Measurements from ENCODE around the gene PHF11.
"Not testable (repeated sequence)": the region's sequence is repeated elsewhere in the genome, so short reads cannot be mapped to it uniquely, and the experiment has no call there.

PHF11 gene

DNA sequence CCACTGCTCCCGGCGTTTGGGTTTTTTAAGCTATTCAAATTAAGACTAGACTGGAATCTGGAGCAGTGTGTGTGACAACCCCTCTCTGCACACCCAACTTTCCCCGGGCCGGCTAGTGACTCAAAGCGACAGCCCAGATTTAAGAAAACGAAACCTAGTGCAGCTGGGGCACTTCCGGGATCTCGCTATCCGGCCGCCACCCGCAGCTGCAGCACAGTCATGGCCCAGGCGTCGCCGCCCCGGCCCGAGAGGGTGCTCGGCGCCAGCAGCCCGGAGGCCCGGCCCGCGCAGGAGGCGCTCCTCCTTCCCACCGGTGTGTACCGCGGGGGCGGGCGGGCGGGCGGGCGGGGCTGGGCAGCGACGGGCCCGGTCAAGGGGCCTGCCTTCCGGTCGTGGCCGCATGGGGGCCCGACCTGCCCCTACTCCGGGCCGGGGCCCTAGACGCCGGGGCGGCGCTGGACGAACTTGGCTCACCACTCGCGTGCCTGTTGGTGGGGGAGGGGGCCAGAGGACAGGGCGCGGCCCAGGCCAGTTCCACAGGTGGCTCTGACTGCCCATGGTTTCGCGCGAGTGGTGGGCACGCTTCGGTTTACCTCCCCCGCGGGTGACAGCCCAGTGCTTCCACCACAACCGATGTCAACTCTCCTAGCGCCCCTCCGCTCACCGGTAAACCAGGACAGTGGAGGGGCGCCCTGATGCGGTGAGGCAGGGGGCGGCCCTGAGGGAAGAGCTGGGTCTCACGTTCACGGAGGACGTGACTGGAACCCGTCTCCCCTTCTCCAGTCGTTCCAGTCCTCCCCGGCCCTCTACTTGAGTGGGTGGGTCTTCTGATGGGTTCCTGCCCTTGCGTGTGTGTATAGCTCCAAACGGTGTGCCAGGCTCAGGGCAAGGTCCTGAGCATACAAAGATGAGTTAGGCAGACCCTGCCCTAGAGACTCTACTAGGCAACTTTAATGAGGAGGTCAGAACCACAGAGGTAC, at the start of gene PHF11:
Gene PHF11 (plus strand): TSS at position 171 of the 980 bp plus-strand sequence. CDS start 49 bp downstream, at position 220.
- DNase-seq: peak in 1 of 2 experiments; percentile 78

DNA sequence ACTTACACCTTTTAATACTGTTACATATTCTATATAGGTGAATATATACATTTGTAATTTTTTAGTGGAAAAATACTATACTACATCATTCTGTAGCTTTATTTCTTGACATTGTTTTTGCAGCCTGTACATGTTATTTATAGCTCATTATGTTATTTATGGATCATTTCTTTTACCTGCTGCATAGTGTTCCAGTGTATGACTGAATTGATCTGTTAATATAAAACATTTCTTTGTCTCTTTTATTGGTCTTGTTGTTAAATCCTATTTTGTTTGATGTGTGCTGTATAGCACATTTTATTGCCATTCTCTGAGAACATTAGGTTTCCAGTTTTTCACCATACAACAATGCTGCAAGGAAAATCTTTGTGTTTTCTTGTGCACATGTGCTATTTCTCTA, 49.3 kb upstream of the PHF11 start:
- no peak for DNase-seq

DNA sequence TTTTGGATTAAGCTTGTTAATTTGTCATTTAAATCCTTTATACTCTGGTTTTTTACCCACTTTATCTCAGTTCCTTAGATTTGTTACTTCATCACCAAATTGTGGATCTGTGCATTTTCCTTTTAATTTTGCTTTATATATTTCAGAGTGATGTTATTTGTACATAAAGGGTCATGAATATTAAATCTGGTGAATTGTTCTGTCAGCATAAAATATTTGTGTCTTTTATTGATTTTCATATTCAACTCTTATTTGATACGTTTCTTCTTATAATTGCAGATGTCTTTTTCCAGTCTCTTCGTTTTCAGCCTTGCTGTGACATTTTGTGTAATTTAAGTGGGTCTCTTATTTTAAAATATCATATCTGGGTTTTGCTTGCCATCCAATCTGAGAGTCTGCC, 47.0 kb upstream of the PHF11 start:
- DNase-seq: no peak

DNA sequence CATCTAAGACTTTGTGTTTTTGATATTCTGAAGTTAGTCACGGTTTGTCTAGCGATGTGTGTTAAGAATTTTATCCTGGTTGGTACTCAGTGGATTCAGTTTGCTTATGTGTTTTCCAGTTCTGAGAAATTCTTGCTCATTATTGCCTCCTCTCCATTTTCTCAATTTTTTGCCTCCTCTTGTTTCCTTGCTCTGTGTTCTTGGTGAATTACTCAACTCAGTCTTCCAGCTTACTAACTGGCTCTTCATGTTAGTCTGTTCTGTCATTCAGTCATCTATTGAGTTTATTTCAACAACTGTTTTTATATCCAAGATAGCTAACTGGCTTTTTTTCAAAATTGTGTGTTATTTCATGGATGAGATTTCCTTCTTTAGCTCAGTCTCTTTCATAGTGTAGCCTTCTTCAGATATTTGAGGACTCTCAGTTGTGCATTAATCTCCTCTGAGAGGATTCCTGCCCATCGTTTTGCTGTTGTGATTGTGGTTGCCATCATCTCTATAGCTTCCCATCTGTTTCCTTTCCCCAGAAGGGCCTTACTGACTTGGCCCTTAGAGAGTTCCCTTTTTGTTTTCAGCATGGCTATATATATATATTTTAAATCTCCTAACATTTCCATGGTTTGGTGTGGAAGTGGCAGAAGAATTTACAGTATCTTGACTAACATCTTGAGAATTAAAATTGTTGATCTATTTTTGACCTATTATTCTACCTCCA, 45.5 kb upstream of the PHF11 start:
- no peak for DNase-seq

- DNase-seq: no peak
These were observed 42.9 kb upstream of the PHF11 start for GRCh38 chr13:49452725-49453457.

- no peak for DNase-seq
These were observed 42.3 kb upstream of the PHF11 start for GRCh38 chr13:49453465-49453864.

GRCh38 chr13:49454388-49455006, 41.3 kb upstream of the PHF11 start:
- DNase-seq: peak in 1 of 2 experiments; percentile 29

GRCh38 chr13:49455007-49455398, 40.8 kb upstream of the PHF11 start:
- no peak for DNase-seq

- no peak for DNase-seq
These were observed 39.6 kb upstream of the PHF11 start for GRCh38 chr13:49456156-49456555.

DNA sequence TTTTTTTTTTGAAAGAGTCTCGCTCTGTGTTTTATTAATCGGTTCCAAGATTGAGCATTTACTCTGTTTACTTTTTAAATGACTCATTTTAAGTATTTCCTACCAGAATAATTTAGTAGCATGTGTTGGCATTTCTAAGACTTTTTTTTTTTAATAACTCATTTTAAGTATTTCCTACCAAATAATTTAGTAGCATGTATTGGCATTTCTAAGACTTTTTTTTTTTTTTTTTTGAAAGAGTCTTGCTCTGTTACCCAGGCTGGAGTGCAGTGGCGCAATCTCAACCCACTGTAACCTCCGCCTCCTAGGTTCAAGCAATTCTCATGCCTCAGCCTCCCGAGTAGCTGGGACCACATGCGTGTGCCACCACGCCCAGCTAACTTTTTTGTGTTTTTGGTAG, 38.5 kb upstream of the PHF11 start:
- no peak for DNase-seq

- no peak for DNase-seq
These were observed 36.2 kb upstream of the PHF11 start for GRCh38 chr13:49459580-49459979.

- DNase-seq: no peak
These were observed 31.7 kb upstream of the PHF11 start for GRCh38 chr13:49464085-49464484.

GRCh38 chr13:49464621-49465325, 31.0 kb upstream of the PHF11 start:
- no peak for DNase-seq

- no peak for DNase-seq
These were observed 29.4 kb upstream of the PHF11 start for GRCh38 chr13:49466292-49466838.

GRCh38 chr13:49472186-49472585, 23.6 kb upstream of the PHF11 start:
- DNase-seq: no peak

DNA sequence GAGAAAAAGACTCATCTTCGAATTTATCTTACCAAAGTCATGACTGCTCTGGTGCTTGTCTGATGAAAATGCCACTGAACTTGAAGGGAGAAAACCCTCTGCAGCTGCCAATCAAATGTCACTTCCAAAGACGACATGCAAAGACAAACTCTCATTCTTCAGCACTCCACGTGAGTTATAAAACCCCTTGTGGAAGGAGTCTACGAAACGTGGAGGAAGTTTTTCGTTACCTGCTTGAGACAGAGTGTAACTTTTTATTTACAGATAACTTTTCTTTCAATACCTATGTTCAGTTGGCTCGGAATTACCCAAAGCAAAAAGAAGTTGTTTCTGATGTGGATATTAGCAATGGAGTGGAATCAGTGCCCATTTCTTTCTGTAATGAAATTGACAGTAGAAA, 19.2 kb upstream of the PHF11 start:
- DNase-seq: no peak

DNA sequence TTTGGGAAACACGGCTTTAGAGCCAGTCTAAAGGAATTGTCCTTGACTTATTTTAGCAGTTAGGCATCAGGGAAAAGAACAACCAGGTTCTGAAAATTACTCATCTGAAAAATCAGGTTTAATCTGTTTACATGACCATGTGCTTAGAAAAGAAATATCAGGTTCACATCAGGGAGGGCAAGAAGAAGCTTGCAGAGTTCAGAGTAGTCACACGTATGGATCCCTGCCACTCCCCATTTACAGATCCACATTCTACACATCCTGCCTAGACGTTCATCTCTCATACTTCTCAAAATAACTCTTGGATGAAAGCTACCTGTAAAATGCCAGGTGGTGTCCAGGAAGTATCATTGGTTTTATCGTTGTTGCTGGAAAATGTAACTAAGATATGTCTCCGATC, 14.0 kb upstream of the PHF11 start:
- no peak for DNase-seq

DNA sequence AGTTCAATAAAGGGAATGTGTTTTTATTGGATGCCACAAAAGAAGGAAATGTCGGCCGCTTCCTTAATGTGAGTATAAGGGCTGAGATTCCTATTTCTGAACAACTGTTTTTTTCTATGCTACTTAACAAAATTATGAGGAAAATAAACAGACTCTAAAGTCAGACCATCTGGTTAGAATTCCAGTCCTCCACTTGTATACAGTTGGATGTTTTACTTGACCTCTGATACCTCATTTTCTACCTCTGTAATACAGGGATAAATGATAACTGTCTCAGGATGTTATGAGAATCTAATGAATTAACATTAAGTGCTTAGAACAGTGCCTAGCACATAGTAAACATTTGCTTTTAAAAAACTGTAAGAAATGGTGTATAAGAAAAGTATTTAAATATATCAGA, 7.2 kb upstream of the PHF11 start:
- DNase-seq: no peak

DNA sequence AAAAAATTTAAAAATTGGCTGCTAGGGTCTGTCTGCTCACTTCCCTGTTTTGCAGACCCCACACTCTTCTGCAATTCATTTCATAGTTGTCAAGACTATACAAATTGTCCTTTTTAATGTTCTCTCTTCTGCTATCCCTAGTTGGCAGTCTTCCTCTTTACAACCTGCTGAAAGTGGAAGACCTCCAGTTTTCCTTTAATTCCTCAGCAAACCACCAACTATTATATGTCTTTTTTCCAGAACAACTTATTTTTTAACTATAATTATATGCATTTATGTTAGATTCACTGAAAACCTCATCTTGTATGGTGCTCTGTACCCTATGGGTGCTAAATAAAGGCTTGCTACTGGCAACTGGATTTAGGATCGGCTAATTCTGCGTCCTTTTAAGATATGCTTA, 1.1 kb upstream of the PHF11 start:
- no peak for DNase-seq

DNA sequence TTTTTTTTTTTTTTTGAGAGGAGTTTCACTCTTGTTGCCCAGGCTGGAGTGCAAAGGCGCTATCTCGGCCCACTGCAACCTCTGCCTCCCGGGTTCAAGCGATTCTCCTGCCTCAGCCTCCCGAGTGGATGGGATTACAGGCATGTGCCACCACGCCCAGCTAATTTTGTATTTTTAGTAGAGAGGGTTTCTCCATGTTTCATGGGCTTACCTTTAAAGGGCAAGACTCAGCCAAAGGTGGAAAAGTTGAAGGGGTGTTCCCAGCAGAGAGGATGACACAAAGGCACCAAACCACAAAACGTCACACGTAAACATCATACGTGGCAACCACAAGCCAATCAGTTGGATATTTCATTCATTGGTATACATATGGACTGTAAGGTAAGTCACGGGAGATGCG, 1.1 kb downstream of the PHF11 start:
- DNase-seq: not testable (repeated sequence)

DNA sequence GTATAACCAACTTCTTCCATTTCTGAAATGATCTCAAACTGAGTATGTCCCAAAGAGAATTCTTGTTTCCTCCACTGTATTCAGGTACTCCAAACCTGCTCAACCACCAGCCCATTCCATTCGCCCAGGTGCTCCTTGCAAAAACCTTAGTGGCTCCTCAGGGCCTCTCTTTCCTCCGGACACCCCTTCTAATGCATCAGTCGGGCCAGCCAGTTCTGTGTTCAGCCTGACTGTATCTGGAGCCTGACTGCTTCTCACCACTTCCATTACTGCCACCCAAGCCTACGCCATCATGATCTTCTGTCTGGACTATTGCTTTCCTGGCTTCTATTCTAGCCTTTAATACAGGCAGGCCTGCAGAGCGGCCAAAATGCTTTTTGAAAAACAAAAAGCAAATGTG, 1.5 kb downstream of the PHF11 start:
- DNase-seq: no peak

DNA sequence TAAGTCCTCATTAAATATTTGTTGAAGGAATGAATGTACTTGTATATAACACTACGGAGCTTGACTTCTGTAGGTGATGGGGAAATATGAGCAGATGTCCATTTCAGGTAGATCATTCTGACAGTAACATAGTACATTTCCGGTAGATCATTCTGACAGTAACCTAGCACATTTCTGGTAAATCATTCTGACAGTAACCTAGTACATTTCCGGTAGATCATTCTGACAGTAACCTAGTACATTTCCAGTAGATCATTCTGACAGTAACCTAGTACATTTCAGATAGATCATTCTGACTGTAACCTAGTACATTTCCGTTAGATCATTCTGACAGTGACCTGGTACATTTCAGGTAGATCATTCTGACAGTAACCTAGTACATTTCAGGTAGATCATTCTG, 2.5 kb downstream of the PHF11 start:
- DNase-seq: no peak

Measured in NCI-H526 (cell line).